ENCODE results near the gene DNAJC10.
"Not testable (repeated sequence)": the region's sequence is repeated elsewhere in the genome, so short reads cannot be mapped to it uniquely, and the experiment has no call there.

Gene DNAJC10, protein sequence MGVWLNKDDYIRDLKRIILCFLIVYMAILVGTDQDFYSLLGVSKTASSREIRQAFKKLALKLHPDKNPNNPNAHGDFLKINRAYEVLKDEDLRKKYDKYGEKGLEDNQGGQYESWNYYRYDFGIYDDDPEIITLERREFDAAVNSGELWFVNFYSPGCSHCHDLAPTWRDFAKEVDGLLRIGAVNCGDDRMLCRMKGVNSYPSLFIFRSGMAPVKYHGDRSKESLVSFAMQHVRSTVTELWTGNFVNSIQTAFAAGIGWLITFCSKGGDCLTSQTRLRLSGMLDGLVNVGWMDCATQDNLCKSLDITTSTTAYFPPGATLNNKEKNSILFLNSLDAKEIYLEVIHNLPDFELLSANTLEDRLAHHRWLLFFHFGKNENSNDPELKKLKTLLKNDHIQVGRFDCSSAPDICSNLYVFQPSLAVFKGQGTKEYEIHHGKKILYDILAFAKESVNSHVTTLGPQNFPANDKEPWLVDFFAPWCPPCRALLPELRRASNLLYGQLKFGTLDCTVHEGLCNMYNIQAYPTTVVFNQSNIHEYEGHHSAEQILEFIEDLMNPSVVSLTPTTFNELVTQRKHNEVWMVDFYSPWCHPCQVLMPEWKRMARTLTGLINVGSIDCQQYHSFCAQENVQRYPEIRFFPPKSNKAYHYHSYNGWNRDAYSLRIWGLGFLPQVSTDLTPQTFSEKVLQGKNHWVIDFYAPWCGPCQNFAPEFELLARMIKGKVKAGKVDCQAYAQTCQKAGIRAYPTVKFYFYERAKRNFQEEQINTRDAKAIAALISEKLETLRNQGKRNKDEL

DNA sequence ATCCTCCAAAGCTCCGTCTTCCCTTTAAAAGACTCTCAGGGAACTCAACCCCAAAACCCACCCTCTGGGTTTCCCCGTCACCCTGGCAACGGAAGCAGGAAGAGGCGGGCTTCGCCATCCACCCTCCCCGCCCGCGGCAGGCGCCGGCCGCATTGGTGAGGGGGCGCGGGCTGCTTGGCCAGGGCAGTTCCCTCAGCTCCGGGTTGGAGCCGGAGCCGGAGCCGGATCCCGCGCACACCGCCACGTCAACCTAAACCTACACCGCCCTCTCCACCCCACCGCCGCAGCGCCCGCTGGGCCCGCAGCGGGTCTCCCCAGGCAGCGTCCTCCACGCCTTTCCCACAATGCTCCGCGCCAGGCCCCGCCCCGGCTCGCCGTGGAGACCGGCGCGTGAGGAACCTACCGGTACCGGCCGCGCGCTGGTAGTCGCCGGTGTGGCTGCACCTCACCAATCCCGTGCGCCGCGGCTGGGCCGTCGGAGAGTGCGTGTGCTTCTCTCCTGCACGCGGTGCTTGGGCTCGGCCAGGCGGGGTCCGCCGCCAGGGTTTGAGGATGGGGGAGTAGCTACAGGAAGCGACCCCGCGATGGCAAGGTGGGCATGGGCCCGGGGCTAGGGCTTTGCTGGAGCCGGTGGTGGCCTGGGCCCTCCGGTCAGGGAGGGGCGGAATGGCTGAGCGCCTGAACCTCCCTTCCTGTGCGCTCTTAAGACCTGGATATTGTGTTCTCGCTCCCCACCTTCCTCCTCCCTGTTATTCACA is at the start of gene DNAJC10:
Gene DNAJC10, plus strand, starts transcription at position 366 of the 758 bp plus-strand sequence. CDS start 1,830 bp downstream, outside the sequence.
- peak; percentile 68 to 80 for DNase-seq (ENCODE audit: extremely low read depth in 1 of 2, low read depth in 1 of 2)

- DNase-seq (ENCODE audit: extremely low read depth in 1 of 2, low read depth in 1 of 2), result no peak
Measured at GRCh38 chr2:182666674-182667314, 49.3 kb upstream of the DNAJC10 start.

DNA sequence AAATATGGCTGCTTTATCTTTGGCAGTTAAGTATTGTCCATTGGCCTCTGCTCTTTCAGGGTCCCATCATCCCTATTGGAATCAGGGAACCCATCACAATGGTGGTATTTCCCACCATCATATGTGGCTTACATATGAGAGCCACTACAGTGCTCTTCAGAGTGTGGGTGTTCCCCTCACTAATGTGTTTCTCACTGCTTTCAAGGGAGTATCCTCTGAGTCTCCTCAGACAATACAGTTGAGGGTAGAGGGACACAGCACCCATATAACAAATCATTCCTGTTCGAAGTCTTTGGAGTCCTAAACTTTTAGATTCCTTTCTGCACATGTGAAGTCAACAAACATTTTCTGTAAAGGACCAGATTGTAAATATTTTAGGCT is 48.8 kb upstream of the DNAJC10 start:
- DNase-seq (ENCODE audit: extremely low read depth in 1 of 2, low read depth in 1 of 2), result no peak

- no peak for DNase-seq (ENCODE audit: extremely low read depth in 1 of 2, low read depth in 1 of 2)
Measured at GRCh38 chr2:182668671-182669070, 47.4 kb upstream of the DNAJC10 start.

DNA sequence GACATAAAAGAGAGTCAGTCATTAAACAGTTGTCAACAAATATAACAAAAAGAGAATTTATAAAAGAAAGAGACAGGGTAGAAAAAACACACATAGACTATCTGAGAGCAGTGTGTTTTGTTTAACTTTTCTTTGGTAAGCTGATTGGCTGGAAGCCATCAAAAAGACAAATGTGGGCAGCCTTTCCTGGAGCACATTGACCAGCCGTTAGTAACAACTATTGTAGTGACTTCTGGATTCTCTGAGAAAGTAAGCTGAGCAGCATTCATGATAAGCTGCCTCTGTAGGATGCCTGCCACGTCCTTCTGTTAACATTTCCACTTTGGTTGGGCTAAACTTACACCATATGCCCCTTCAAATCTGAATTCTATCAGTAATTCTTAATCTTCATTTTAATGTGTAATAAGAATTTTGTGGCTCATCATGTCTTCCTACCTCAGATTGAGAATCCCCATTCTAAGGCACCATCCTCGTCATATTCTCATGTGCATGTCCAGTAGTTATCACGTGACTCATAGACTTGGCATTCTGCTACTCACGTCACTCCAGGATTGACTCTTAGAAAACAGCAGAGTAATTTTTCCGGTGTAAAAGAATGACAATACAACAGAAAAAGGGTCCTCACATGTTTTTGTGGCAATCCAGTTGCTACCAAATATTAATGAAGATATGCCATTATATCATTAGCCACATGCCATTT is 43.4 kb upstream of the DNAJC10 start:
- no peak for DNase-seq (ENCODE audit: extremely low read depth in 1 of 2, low read depth in 1 of 2)

- DNase-seq (ENCODE audit: extremely low read depth in 1 of 2, low read depth in 1 of 2), result no peak
Measured at GRCh38 chr2:182680837-182681236, 35.2 kb upstream of the DNAJC10 start.

DNA sequence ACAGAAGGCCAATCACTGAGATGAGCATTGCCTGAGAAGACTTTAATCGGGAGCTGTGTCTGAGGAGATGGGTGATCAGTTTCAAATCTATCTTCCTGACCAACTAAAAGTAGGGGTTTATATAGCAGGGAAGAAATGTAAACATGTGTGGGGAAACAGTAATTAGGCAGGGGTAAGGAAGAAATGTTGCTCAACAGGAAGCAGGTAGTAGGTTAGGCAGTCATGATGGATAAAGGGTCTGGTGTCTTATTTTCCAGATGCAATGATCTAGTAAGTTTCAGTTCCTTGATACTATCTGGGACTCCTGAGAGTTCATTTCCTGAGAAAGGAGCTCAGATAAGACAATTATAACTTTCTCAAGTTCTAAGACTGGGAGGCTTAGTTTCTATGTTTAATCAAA is 33.8 kb upstream of the DNAJC10 start:
- DNase-seq (ENCODE audit: extremely low read depth in 1 of 2, low read depth in 1 of 2), result no peak

DNA sequence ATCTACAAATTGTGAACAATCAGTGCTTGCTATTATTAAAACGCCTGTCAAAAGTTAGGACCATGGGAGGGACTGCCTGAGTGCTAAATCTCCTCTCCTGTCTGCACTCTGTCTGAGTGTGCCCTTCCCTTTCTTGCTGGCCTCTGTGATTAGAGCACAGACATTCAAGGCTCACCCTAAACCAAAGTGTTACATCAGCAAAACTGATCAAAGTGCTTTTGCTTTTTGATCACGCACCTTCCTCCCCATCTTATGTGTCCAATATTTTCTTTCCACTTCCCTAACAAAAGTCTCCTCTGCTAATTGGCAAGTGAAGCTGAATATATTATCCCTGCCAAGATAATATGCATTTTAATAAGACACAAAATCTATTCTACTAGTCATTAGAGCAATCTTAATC is 30.5 kb upstream of the DNAJC10 start:
- DNase-seq (ENCODE audit: extremely low read depth in 1 of 2, low read depth in 1 of 2), result no peak

DNA sequence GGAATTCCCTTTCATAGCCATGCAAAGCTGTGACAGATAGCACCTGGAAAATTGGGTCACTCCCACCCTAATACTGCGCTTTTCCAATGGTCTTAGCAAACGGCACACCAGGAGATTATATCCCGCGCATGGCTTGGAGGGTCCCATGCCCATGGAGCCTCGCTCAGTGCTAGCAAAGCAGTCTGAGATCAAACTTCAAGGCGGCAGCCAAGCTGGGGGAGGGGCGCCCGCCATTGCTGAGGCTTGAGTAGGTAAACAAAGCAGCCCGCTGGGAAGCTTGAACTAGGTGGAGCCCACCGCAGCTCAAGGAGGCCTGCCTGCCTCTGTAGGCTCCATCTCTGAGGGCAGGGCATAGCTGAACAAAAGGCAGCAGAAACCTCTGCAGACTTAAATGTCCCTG is 29.3 kb upstream of the DNAJC10 start:
- not testable (repeated sequence) for DNase-seq (ENCODE audit: extremely low read depth in 1 of 2, low read depth in 1 of 2)

- DNase-seq (ENCODE audit: extremely low read depth in 1 of 2, low read depth in 1 of 2), result no peak
Measured at GRCh38 chr2:182694189-182694588, 21.9 kb upstream of the DNAJC10 start.

GRCh38 chr2:182695776-182696175 is 20.3 kb upstream of the DNAJC10 start:
- no peak for DNase-seq (ENCODE audit: extremely low read depth in 1 of 2, low read depth in 1 of 2)

- DNase-seq (ENCODE audit: extremely low read depth in 1 of 2, low read depth in 1 of 2), result no peak
Measured at GRCh38 chr2:182698671-182699070, 17.4 kb upstream of the DNAJC10 start.

DNA sequence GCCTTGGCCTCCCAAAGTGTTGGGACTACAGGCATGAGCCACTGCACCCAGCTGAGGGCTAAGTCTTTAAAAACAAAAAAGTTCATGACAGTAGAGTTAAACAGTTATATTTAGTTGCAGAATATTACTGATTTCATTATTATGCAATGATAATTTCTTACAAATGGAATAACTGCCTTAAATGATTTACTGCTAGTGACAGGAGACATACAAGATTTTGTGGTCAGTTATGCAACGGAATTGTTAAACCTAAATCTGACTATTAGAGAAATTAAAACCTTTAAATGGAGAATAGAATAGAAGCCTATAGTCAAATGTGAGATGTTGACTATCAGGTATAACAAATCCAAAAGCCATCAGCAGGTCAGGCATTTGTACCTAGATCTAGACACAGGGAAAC is 10.3 kb upstream of the DNAJC10 start:
- DNase-seq (ENCODE audit: extremely low read depth in 1 of 2, low read depth in 1 of 2), result no peak

- DNase-seq (ENCODE audit: extremely low read depth in 1 of 2, low read depth in 1 of 2), result no peak
Measured at GRCh38 chr2:182706751-182707150, 9.3 kb upstream of the DNAJC10 start.

DNA sequence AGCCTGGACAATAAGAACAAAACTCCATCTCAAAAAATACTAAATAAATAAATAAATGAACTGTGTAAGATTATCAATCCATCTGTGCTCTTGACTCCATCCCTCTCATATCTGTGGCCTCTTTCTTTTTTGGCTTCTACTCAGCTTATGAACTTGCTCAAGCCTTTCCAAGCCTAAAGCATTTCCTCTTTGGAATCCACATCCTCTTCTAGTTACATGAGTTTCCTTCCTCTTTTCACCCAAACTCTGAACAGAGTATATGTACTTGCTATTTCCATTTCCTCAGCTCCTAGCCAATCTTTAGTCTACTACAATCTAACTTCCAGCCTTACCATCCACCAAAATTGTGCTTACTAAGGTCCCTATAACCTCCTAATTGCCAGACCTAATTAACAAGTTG is 2.5 kb upstream of the DNAJC10 start:
- no peak for DNase-seq (ENCODE audit: extremely low read depth in 1 of 2, low read depth in 1 of 2)

DNA sequence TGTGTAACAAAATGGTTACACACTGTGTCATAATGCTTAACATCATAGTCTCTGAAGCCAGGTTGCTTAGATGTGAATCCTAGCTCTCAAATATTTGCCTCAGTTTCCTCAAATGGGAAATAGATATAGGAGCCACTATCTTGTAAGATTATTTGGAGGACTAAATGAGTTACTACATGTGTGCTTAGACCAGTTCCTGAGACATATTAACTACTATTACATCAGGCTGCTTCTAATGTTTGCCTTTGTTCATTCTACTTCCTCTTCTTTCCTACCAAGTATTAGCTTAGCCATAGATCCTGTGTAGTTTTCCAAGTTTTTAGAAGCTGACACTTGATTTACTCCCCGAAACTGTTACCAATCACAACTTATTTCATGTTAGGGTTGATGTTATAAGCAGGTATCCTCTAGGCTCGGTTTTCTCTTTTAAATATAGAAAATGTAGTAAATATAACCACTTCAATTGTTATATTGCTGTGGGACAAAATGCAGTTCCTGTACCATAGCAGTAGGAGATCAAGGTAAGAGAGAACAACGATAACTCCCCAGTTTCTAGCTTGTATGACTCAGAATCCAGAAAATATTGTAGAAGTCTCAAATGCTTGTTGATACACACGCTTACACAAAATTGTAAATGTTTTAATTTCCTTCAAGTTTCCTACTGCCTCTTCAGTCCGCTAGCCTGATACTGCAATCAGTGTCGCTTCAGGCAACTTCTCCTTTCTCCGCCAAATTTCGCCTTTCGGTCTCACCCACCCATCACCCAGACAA is 751 bp upstream of the DNAJC10 start:
- DNase-seq (ENCODE audit: extremely low read depth in 1 of 2, low read depth in 1 of 2), result no peak

- DNase-seq (ENCODE audit: extremely low read depth in 1 of 2, low read depth in 1 of 2), result no peak
Measured at GRCh38 chr2:182716650-182716979, 558 bp downstream of the DNAJC10 start.

DNA sequence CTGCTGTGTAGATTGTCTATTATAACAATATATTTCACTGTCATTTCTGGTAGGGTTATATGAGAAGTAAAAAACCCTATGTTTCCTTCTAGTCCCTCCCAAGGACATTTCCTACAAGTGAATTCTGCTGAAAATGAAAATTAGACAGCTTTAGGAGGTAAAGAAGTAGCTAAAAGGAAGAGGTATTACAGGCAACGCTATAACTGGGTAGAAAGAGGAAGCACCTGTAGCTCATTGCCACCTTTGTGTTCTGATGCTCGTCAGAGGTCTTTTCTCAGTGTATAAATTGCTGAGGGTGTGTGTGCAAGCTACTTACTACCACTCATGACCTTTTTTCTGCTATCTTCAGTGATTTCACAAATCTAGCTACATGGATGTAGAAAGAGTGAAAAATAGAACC is 1.4 kb downstream of the DNAJC10 start:
- DNase-seq (ENCODE audit: extremely low read depth in 1 of 2, low read depth in 1 of 2), result no peak

GRCh38 chr2:182717816-182718215 is 1.8 kb downstream of the DNAJC10 start:
- no peak for DNase-seq (ENCODE audit: extremely low read depth in 1 of 2, low read depth in 1 of 2)

GRCh38 chr2:182718459-182718858 is 2.4 kb downstream of the DNAJC10 start:
- no peak for DNase-seq (ENCODE audit: extremely low read depth in 1 of 2, low read depth in 1 of 2)
